GM12872 (cell line): ENCODE results near the gene ZBTB11.

Source experiments
- TF ChIP-seq, protein P1 (sequence below): IDR thresholded peaks from 3 replicates; pipeline ENCODE4 v1.5.1; 2011; ENCODE audit warnings: low read depth, mild to moderate bottlenecking, low read length, moderate library complexity; ENCODE audit not compliant: insufficient read depth

Gene ZBTB11

GRCh38 chr3:101635345-101635744 is 41.6 kb downstream of the ZBTB11 start:
- TF ChIP-seq, protein P1, sequence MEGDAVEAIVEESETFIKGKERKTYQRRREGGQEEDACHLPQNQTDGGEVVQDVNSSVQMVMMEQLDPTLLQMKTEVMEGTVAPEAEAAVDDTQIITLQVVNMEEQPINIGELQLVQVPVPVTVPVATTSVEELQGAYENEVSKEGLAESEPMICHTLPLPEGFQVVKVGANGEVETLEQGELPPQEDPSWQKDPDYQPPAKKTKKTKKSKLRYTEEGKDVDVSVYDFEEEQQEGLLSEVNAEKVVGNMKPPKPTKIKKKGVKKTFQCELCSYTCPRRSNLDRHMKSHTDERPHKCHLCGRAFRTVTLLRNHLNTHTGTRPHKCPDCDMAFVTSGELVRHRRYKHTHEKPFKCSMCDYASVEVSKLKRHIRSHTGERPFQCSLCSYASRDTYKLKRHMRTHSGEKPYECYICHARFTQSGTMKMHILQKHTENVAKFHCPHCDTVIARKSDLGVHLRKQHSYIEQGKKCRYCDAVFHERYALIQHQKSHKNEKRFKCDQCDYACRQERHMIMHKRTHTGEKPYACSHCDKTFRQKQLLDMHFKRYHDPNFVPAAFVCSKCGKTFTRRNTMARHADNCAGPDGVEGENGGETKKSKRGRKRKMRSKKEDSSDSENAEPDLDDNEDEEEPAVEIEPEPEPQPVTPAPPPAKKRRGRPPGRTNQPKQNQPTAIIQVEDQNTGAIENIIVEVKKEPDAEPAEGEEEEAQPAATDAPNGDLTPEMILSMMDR = no peak

- TF ChIP-seq, protein P1 = no peak
These were observed 42.2 kb downstream of the ZBTB11 start for GRCh38 chr3:101634591-101635196.

GRCh38 chr3:101633186-101633585 is 43.7 kb downstream of the ZBTB11 start:
- TF ChIP-seq, protein P1 = no peak

GRCh38 chr3:101632586-101632985 is 44.3 kb downstream of the ZBTB11 start:
- TF ChIP-seq, protein P1 = no peak

- TF ChIP-seq, protein P1 = no peak
These were observed 45.7 kb downstream of the ZBTB11 start for GRCh38 chr3:101631098-101631796.

GRCh38 chr3:101629219-101629618 is 47.7 kb downstream of the ZBTB11 start:
- TF ChIP-seq, protein P1 = no peak

DNA sequence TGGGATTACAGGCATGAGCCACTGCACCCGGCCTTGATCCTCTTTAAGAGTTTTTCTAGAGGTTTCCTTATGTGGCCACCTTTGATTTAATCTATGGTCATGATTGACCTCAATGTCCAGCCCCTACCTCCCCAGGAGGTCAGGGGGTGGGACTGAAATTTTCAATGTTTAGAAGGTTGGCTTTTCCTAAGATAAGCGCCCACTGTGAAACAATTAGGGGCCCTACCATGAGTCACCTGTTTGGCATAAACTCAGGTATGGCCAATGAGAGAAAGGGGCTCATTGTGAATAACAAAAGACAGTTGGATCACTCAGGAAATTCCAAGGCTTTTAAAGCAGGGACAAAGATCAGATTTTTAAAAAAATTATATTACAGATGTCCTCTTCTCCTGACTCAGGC is 51.1 kb downstream of the ZBTB11 start:
- TF ChIP-seq, protein P1 = no peak
